DOHH2 (cell line): ENCODE data around the gene BBX.

Source experiments
- CTCF ChIP-seq: fragments of 200-600 bp; sonication (generic); IDR thresholded peaks from one replicate; pipeline ENCODE4 v1.5.1; 2014; ENCODE audit warnings: antibody characterized with exemption, mild to moderate bottlenecking, low read depth, low read length; ENCODE audit not compliant: poor library complexity, severe bottlenecking
- EZH2phosphoT487 ChIP-seq: fragments of 200-600 bp; sonication (generic); IDR thresholded peaks from 2 replicates; pipeline ENCODE4 v1.6.1; 2017; ENCODE audit warnings: borderline replicate concordance, mild to moderate bottlenecking, antibody characterized with exemption, low read length, moderate library complexity, mixed read lengths

GRCh38 chr3:107756649-107757048 is 233.9 kb downstream of the BBX start:
- no peak for TF ChIP-seq CTCF
- no peak for TF ChIP-seq EZH2phosphoT487
